Activated CD8-positive, alpha-beta memory T cell treated with anti-CD3 and anti-CD28 coated beads, Interleukin-2, amount 10 ng/mL, durations not matched to agents 7 days and 5 days (primary cell): ENCODE results near the gene SLC15A5. TPM values are rescaled to one million over a fixed set of nuclear protein-coding genes. Genes with fewer than 3 reads are reported as not detected.

Experiments
- ATAC-seq: fragments of 150-1000 bp; cut with Tn5 transposase; one replicate; pipeline ENCODE4 v1.10.0; 2021; ENCODE audit warnings: moderate library complexity
- CTCF ChIA-PET: fragments of 350-600 bp; sonication (Branson Sonifier 250); formaldehyde crosslinking; loops from one replicate; lab custom pipeline; 2021; ENCODE audit warnings: antibody characterized with exemption; lab: Charles Lee
- DNase-seq: peaks from one replicate; pipeline ENCODE4 v3.0.0-alpha.2; 2020
- H3K27ac Mint-ChIP-seq: one replicate; pipeline ENCODE4 v1.8.0; 2021; ENCODE audit warnings: mild to moderate bottlenecking, mixed read lengths
- H3K27me3 Mint-ChIP-seq: one replicate; pipeline ENCODE4 v1.8.0; 2021; ENCODE audit warnings: mixed read lengths
- H3K36me3 Mint-ChIP-seq: one replicate; pipeline ENCODE4 v1.8.0; 2021; ENCODE audit warnings: mild to moderate bottlenecking, mixed read lengths
- H3K4me1 Mint-ChIP-seq: one replicate; pipeline ENCODE4 v1.8.0; 2021; ENCODE audit warnings: mixed read lengths
- H3K4me3 Mint-ChIP-seq: one replicate; pipeline ENCODE4 v1.8.0; 2021; ENCODE audit warnings: mild to moderate bottlenecking, moderate library complexity, mixed read lengths
- H3K9me3 Mint-ChIP-seq: one replicate; pipeline ENCODE4 v1.8.0; 2022; ENCODE audit warnings: low read depth, mixed read lengths
- total RNA-seq, 2 experiments: library from RNA; stranded (reverse); gene quantifications; one replicate each; pipeline ENCODE4 v1.2.3, GENCODE V29; 2021

SLC15A5 gene
- total RNA-seq, 2 experiments from 2014 or later = not detected

GRCh38 chr12:16291032-16291431 lies 13.5 kb upstream of the SLC15A5 start:
- no peaks in the 10 kb centered on the region for H3K36me3 Mint-ChIP-seq
- ATAC-seq = no peak
- H3K4me3 Mint-ChIP-seq = no peak overlapping the region
- no peaks in the 10 kb centered on the region for H3K27me3 Mint-ChIP-seq
- no peaks in the 10 kb centered on the region for H3K4me1 Mint-ChIP-seq
- DNase-seq = no peak
- CTCF ChIA-PET = no interaction called here
- H3K9me3 Mint-ChIP-seq = peaks cover 11% of the 10 kb centered on the region
- no peak overlapping the region for H3K27ac Mint-ChIP-seq

GRCh38 chr12:16285586-16285985 lies 8.1 kb upstream of the SLC15A5 start:
- ATAC-seq = no peak
- H3K4me1 Mint-ChIP-seq = no peaks in the 10 kb centered on the region
- no peak for DNase-seq
- H3K36me3 Mint-ChIP-seq = no peaks in the 10 kb centered on the region
- H3K9me3 Mint-ChIP-seq = peaks cover 6% of the 10 kb centered on the region
- no peak overlapping the region for H3K4me3 Mint-ChIP-seq
- H3K27me3 Mint-ChIP-seq = no peaks in the 10 kb centered on the region
- no peak overlapping the region for H3K27ac Mint-ChIP-seq
- CTCF ChIA-PET = no interaction called here

- Mint-ChIP-seq H3K27ac (no peak overlapping the region), H3K9me3 (peaks cover 6% of the 10 kb centered on the region), H3K4me3 (no peak overlapping the region), H3K4me1 (no peaks in the 10 kb centered on the region), H3K36me3 (no peaks in the 10 kb centered on the region), H3K27me3 (no peaks in the 10 kb centered on the region)
- CTCF ChIA-PET = no interaction called here
- no peak for DNase-seq
- no peak for ATAC-seq
These were observed 5.5 kb upstream of the SLC15A5 start for GRCh38 chr12:16282978-16283377.

- H3K27me3 Mint-ChIP-seq = no peaks in the 10 kb centered on the region
- H3K4me1 Mint-ChIP-seq = no peaks in the 10 kb centered on the region
- CTCF ChIA-PET = no interaction called here
- no peaks in the 10 kb centered on the region for H3K36me3 Mint-ChIP-seq
- ATAC-seq (no peak), DNase-seq (no peak)
- H3K27ac Mint-ChIP-seq = no peak overlapping the region
- H3K9me3 Mint-ChIP-seq = peaks cover 3% of the 10 kb centered on the region
- H3K4me3 Mint-ChIP-seq = no peak overlapping the region
These were observed 4.6 kb upstream of the SLC15A5 start for GRCh38 chr12:16282081-16282480.

GRCh38 chr12:16281157-16281556 lies 3.7 kb upstream of the SLC15A5 start:
- CTCF ChIA-PET = no interaction called here
- no peaks in the 10 kb centered on the region for H3K4me1 Mint-ChIP-seq
- ATAC-seq = no peak

GRCh38 chr12:16272222-16272621 lies 5.3 kb downstream of the SLC15A5 start:
- ATAC-seq (no peak), DNase-seq (no peak)
- no peaks in the 10 kb centered on the region for H3K27me3 Mint-ChIP-seq
- H3K27ac Mint-ChIP-seq = no peak overlapping the region
- H3K4me3 Mint-ChIP-seq = no peak overlapping the region
- no peaks in the 10 kb centered on the region for H3K4me1 Mint-ChIP-seq
- no peaks in the 10 kb centered on the region for H3K9me3 Mint-ChIP-seq
- no peaks in the 10 kb centered on the region for H3K36me3 Mint-ChIP-seq
- CTCF ChIA-PET = no interaction called here

More at GRCh38 chr12:16281157-16281556, 3.7 kb upstream of the SLC15A5 start:
- H3K27me3 Mint-ChIP-seq = no peaks in the 10 kb centered on the region
- no peak for DNase-seq
- peaks cover 2% of the 10 kb centered on the region for H3K9me3 Mint-ChIP-seq
- H3K4me3 Mint-ChIP-seq = no peak overlapping the region
- H3K36me3 Mint-ChIP-seq = no peaks in the 10 kb centered on the region
- no peak overlapping the region for H3K27ac Mint-ChIP-seq

GRCh38 chr12:16271062-16271461 lies 6.4 kb downstream of the SLC15A5 start:
- H3K4me3 Mint-ChIP-seq = no peak overlapping the region
- CTCF ChIA-PET = no interaction called here
- no peak overlapping the region for H3K27ac Mint-ChIP-seq
- H3K36me3 Mint-ChIP-seq = no peaks in the 10 kb centered on the region
- ATAC-seq (no peak), DNase-seq (no peak)
- no peaks in the 10 kb centered on the region for H3K9me3 Mint-ChIP-seq
- no peaks in the 10 kb centered on the region for H3K27me3 Mint-ChIP-seq
- H3K4me1 Mint-ChIP-seq = no peaks in the 10 kb centered on the region

GRCh38 chr12:16269946-16270345 lies 7.5 kb downstream of the SLC15A5 start:
- no peaks in the 10 kb centered on the region for H3K36me3 Mint-ChIP-seq
- H3K4me1 Mint-ChIP-seq = no peaks in the 10 kb centered on the region
- ATAC-seq = no peak
- CTCF ChIA-PET = no interaction called here
- no peak overlapping the region for H3K4me3 Mint-ChIP-seq
- H3K9me3 Mint-ChIP-seq = no peaks in the 10 kb centered on the region
- no peak for DNase-seq
- H3K27ac Mint-ChIP-seq = no peak overlapping the region
- H3K27me3 Mint-ChIP-seq = no peaks in the 10 kb centered on the region

GRCh38 chr12:16266085-16266484 lies 11.4 kb downstream of the SLC15A5 start:
- H3K27me3 Mint-ChIP-seq = no peaks in the 10 kb centered on the region
- no peak overlapping the region for H3K4me3 Mint-ChIP-seq
- H3K27ac Mint-ChIP-seq = no peak overlapping the region
- H3K36me3 Mint-ChIP-seq = no peaks in the 10 kb centered on the region
- H3K9me3 Mint-ChIP-seq = peaks cover 10% of the 10 kb centered on the region
- no peaks in the 10 kb centered on the region for H3K4me1 Mint-ChIP-seq
- ATAC-seq (no peak), DNase-seq (no peak)
- CTCF ChIA-PET = no interaction called here

GRCh38 chr12:16261944-16262475 lies 15.5 kb downstream of the SLC15A5 start:
- Mint-ChIP-seq H3K9me3 (peaks cover 12% of the 10 kb centered on the region), H3K27ac (no peak overlapping the region), H3K36me3 (no peaks in the 10 kb centered on the region), H3K4me1 (no peaks in the 10 kb centered on the region), H3K4me3 (no peak overlapping the region), H3K27me3 (no peaks in the 10 kb centered on the region)
- ATAC-seq (no peak), DNase-seq (no peak)
- CTCF ChIA-PET = no interaction called here

GRCh38 chr12:16260206-16260605 lies 17.3 kb downstream of the SLC15A5 start:
- H3K9me3 Mint-ChIP-seq = peaks cover 12% of the 10 kb centered on the region
- H3K27me3 Mint-ChIP-seq = no peaks in the 10 kb centered on the region
- no peak overlapping the region for H3K4me3 Mint-ChIP-seq
- H3K27ac Mint-ChIP-seq = no peak overlapping the region
- CTCF ChIA-PET = no interaction called here
- ATAC-seq (no peak), DNase-seq (no peak)
- no peaks in the 10 kb centered on the region for H3K36me3 Mint-ChIP-seq
- no peaks in the 10 kb centered on the region for H3K4me1 Mint-ChIP-seq

- no peak for ATAC-seq
- no peaks in the 10 kb centered on the region for H3K4me1 Mint-ChIP-seq
- no peaks in the 10 kb centered on the region for H3K36me3 Mint-ChIP-seq
- no peaks in the 10 kb centered on the region for H3K27me3 Mint-ChIP-seq
- CTCF ChIA-PET = no interaction called here
- H3K4me3 Mint-ChIP-seq = no peak overlapping the region
- DNase-seq = no peak
- peaks cover 12% of the 10 kb centered on the region for H3K9me3 Mint-ChIP-seq
- H3K27ac Mint-ChIP-seq = no peak overlapping the region
These were observed 18.5 kb downstream of the SLC15A5 start for GRCh38 chr12:16258963-16259362.

GRCh38 chr12:16246264-16246663 lies 31.2 kb downstream of the SLC15A5 start:
- H3K4me1 Mint-ChIP-seq = no peaks in the 10 kb centered on the region

GRCh38 chr12:16245209-16245608 lies 32.3 kb downstream of the SLC15A5 start:
- Mint-ChIP-seq H3K36me3 (no peaks in the 10 kb centered on the region), H3K9me3 (peaks cover 5% of the 10 kb centered on the region), H3K4me3 (no peak overlapping the region), H3K27ac (no peak overlapping the region), H3K27me3 (no peaks in the 10 kb centered on the region), H3K4me1 (no peaks in the 10 kb centered on the region)
- DNase-seq = no peak
- CTCF ChIA-PET = no interaction called here
- no peak for ATAC-seq

More at GRCh38 chr12:16246264-16246663, 31.2 kb downstream of the SLC15A5 start:
- ATAC-seq = no peak
- Mint-ChIP-seq H3K27me3 (no peaks in the 10 kb centered on the region), H3K9me3 (peaks cover 5% of the 10 kb centered on the region), H3K36me3 (no peaks in the 10 kb centered on the region), H3K4me3 (no peak overlapping the region), H3K27ac (no peak overlapping the region)
- CTCF ChIA-PET = no interaction called here
- DNase-seq = no peak
